Measurements from ENCODE around the gene RAB26.

RAB26 gene

GRCh38 chr16:2179576-2179975 is 31.2 kb downstream of the RAB26 start:
- no peaks in the 10 kb centered on the region for H3K4me1 ChIP-seq (ENCODE audit: control insufficient read depth, insufficient read depth, low read length)
- no peaks in the 10 kb centered on the region for H3K27me3 ChIP-seq (ENCODE audit: control insufficient read depth, insufficient read depth, low read length)
- H3K36me3 ChIP-seq (ENCODE audit: control insufficient read depth, insufficient read depth, low read length) = peaks cover 26% of the 10 kb centered on the region
- no peak overlapping the region for H3K4me3 ChIP-seq (ENCODE audit: low read depth, low read length)
- H3K9me3 ChIP-seq (ENCODE audit: control insufficient read depth, insufficient read depth, low read length) = no peaks in the 10 kb centered on the region
- H3K9ac ChIP-seq (ENCODE audit: low read depth, low read length) = no peak overlapping the region

GRCh38 chr16:2180461-2180860 is 32.0 kb downstream of the RAB26 start:
- Histone ChIP-seq H3K36me3 (ENCODE audit: control insufficient read depth, insufficient read depth, low read length) (peaks cover 19% of the 10 kb centered on the region), H3K27me3 (ENCODE audit: control insufficient read depth, insufficient read depth, low read length) (no peaks in the 10 kb centered on the region), H3K9me3 (ENCODE audit: control insufficient read depth, insufficient read depth, low read length) (no peaks in the 10 kb centered on the region), H3K4me3 (ENCODE audit: low read depth, low read length) (no peak overlapping the region), H3K4me1 (ENCODE audit: control insufficient read depth, insufficient read depth, low read length) (no peaks in the 10 kb centered on the region), H3K9ac (ENCODE audit: low read depth, low read length) (no peak overlapping the region)

GRCh38 chr16:2180962-2181923 is 32.8 kb downstream of the RAB26 start:
- H3K9me3 ChIP-seq (ENCODE audit: control insufficient read depth, insufficient read depth, low read length) = no peaks in the 10 kb centered on the region
- no peak overlapping the region for H3K4me3 ChIP-seq (ENCODE audit: low read depth, low read length)
- no peaks in the 10 kb centered on the region for H3K4me1 ChIP-seq (ENCODE audit: control insufficient read depth, insufficient read depth, low read length)
- H3K27me3 ChIP-seq (ENCODE audit: control insufficient read depth, insufficient read depth, low read length) = no peaks in the 10 kb centered on the region
- H3K9ac ChIP-seq (ENCODE audit: low read depth, low read length) = no peak overlapping the region
- H3K36me3 ChIP-seq (ENCODE audit: control insufficient read depth, insufficient read depth, low read length) = peaks cover 11% of the 10 kb centered on the region

GRCh38 chr16:2181952-2182351 is 33.5 kb downstream of the RAB26 start:
- Histone ChIP-seq H3K4me1 (ENCODE audit: control insufficient read depth, insufficient read depth, low read length) (no peaks in the 10 kb centered on the region), H3K27me3 (ENCODE audit: control insufficient read depth, insufficient read depth, low read length) (no peaks in the 10 kb centered on the region), H3K4me3 (ENCODE audit: low read depth, low read length) (no peak overlapping the region), H3K9ac (ENCODE audit: low read depth, low read length) (no peak overlapping the region), H3K9me3 (ENCODE audit: control insufficient read depth, insufficient read depth, low read length) (no peaks in the 10 kb centered on the region), H3K36me3 (ENCODE audit: control insufficient read depth, insufficient read depth, low read length) (peaks cover 6% of the 10 kb centered on the region)

GRCh38 chr16:2183671-2184070 is 35.2 kb downstream of the RAB26 start:
- H3K27me3 ChIP-seq (ENCODE audit: control insufficient read depth, insufficient read depth, low read length) = no peaks in the 10 kb centered on the region
- H3K4me1 ChIP-seq (ENCODE audit: control insufficient read depth, insufficient read depth, low read length) = no peaks in the 10 kb centered on the region
- H3K9ac ChIP-seq (ENCODE audit: low read depth, low read length) = no peak overlapping the region
- no peak overlapping the region for H3K4me3 ChIP-seq (ENCODE audit: low read depth, low read length)
- H3K9me3 ChIP-seq (ENCODE audit: control insufficient read depth, insufficient read depth, low read length) = no peaks in the 10 kb centered on the region
- H3K36me3 ChIP-seq (ENCODE audit: control insufficient read depth, insufficient read depth, low read length) = peaks cover 3% of the 10 kb centered on the region

GRCh38 chr16:2184346-2184745 is 35.9 kb downstream of the RAB26 start:
- Histone ChIP-seq H3K9me3 (ENCODE audit: control insufficient read depth, insufficient read depth, low read length) (no peaks in the 10 kb centered on the region), H3K27me3 (ENCODE audit: control insufficient read depth, insufficient read depth, low read length) (no peaks in the 10 kb centered on the region), H3K4me1 (ENCODE audit: control insufficient read depth, insufficient read depth, low read length) (no peaks in the 10 kb centered on the region), H3K9ac (ENCODE audit: low read depth, low read length) (no peak overlapping the region), H3K4me3 (ENCODE audit: low read depth, low read length) (no peak overlapping the region), H3K36me3 (ENCODE audit: control insufficient read depth, insufficient read depth, low read length) (peaks cover 3% of the 10 kb centered on the region)

- H3K4me1 ChIP-seq (ENCODE audit: control insufficient read depth, insufficient read depth, low read length) = no peaks in the 10 kb centered on the region
- H3K27me3 ChIP-seq (ENCODE audit: control insufficient read depth, insufficient read depth, low read length) = no peaks in the 10 kb centered on the region
- no peak overlapping the region for H3K4me3 ChIP-seq (ENCODE audit: low read depth, low read length)
- peaks cover 3% of the 10 kb centered on the region for H3K36me3 ChIP-seq (ENCODE audit: control insufficient read depth, insufficient read depth, low read length)
- no peaks in the 10 kb centered on the region for H3K9me3 ChIP-seq (ENCODE audit: control insufficient read depth, insufficient read depth, low read length)
- H3K9ac ChIP-seq (ENCODE audit: low read depth, low read length) = no peak overlapping the region
Measured at GRCh38 chr16:2184962-2185361, 36.5 kb downstream of the RAB26 start.

- peaks cover 3% of the 10 kb centered on the region for H3K36me3 ChIP-seq (ENCODE audit: control insufficient read depth, insufficient read depth, low read length)
Measured at GRCh38 chr16:2186064-2186463, 37.6 kb downstream of the RAB26 start.

GRCh38 chr16:2186505-2186904 is 38.1 kb downstream of the RAB26 start:
- Histone ChIP-seq H3K4me1 (ENCODE audit: control insufficient read depth, insufficient read depth, low read length) (no peaks in the 10 kb centered on the region), H3K9ac (ENCODE audit: low read depth, low read length) (no peak overlapping the region), H3K27me3 (ENCODE audit: control insufficient read depth, insufficient read depth, low read length) (no peaks in the 10 kb centered on the region), H3K9me3 (ENCODE audit: control insufficient read depth, insufficient read depth, low read length) (no peaks in the 10 kb centered on the region), H3K4me3 (ENCODE audit: low read depth, low read length) (no peak overlapping the region), H3K36me3 (ENCODE audit: control insufficient read depth, insufficient read depth, low read length) (peaks cover 3% of the 10 kb centered on the region)

More at GRCh38 chr16:2186064-2186463, 37.6 kb downstream of the RAB26 start:
- H3K4me1 ChIP-seq (ENCODE audit: control insufficient read depth, insufficient read depth, low read length) = no peaks in the 10 kb centered on the region
- no peak overlapping the region for H3K4me3 ChIP-seq (ENCODE audit: low read depth, low read length)
- H3K27me3 ChIP-seq (ENCODE audit: control insufficient read depth, insufficient read depth, low read length) = no peaks in the 10 kb centered on the region
- H3K9ac ChIP-seq (ENCODE audit: low read depth, low read length) = no peak overlapping the region
- H3K9me3 ChIP-seq (ENCODE audit: control insufficient read depth, insufficient read depth, low read length) = no peaks in the 10 kb centered on the region

GRCh38 chr16:2187212-2187611 is 38.8 kb downstream of the RAB26 start:
- Histone ChIP-seq H3K27me3 (ENCODE audit: control insufficient read depth, insufficient read depth, low read length) (no peaks in the 10 kb centered on the region), H3K4me3 (ENCODE audit: low read depth, low read length) (no peak overlapping the region), H3K9ac (ENCODE audit: low read depth, low read length) (no peak overlapping the region), H3K36me3 (ENCODE audit: control insufficient read depth, insufficient read depth, low read length) (peaks cover 3% of the 10 kb centered on the region), H3K9me3 (ENCODE audit: control insufficient read depth, insufficient read depth, low read length) (no peaks in the 10 kb centered on the region), H3K4me1 (ENCODE audit: control insufficient read depth, insufficient read depth, low read length) (no peaks in the 10 kb centered on the region)

GRCh38 chr16:2188395-2188794 is 40.0 kb downstream of the RAB26 start:
- no peaks in the 10 kb centered on the region for H3K4me1 ChIP-seq (ENCODE audit: control insufficient read depth, insufficient read depth, low read length)
- H3K9me3 ChIP-seq (ENCODE audit: control insufficient read depth, insufficient read depth, low read length) = no peaks in the 10 kb centered on the region
- H3K9ac ChIP-seq (ENCODE audit: low read depth, low read length) = no peak overlapping the region
- H3K4me3 ChIP-seq (ENCODE audit: low read depth, low read length) = no peak overlapping the region
- H3K36me3 ChIP-seq (ENCODE audit: control insufficient read depth, insufficient read depth, low read length) = no peaks in the 10 kb centered on the region
- H3K27me3 ChIP-seq (ENCODE audit: control insufficient read depth, insufficient read depth, low read length) = no peaks in the 10 kb centered on the region

GRCh38 chr16:2189252-2189893 is 40.9 kb downstream of the RAB26 start:
- Histone ChIP-seq H3K27me3 (ENCODE audit: control insufficient read depth, insufficient read depth, low read length) (no peaks in the 10 kb centered on the region), H3K9ac (ENCODE audit: low read depth, low read length) (no peak overlapping the region), H3K36me3 (ENCODE audit: control insufficient read depth, insufficient read depth, low read length) (no peaks in the 10 kb centered on the region), H3K4me1 (ENCODE audit: control insufficient read depth, insufficient read depth, low read length) (no peaks in the 10 kb centered on the region), H3K4me3 (ENCODE audit: low read depth, low read length) (no peak overlapping the region), H3K9me3 (ENCODE audit: control insufficient read depth, insufficient read depth, low read length) (no peaks in the 10 kb centered on the region)
